Inflammatory macrophage treated with lipopolysaccharide for 1 hour (primary cell): ENCODE results near the gene IFRD2.
"Not testable (repeated sequence)": the region's sequence is repeated elsewhere in the genome, so short reads cannot be mapped to it uniquely, and the experiment has no call there.

Experiments used
- DNase-seq, 2 donors: peaks; one replicate each; pipeline ENCODE4 v3.0.0-alpha.2; 2020 to 2022

The IFRD2 gene

GRCh38 chr3:50323614-50324199 is 31.5 kb upstream of the IFRD2 start:
- peak in 1 of 2 donors; percentile 18 for DNase-seq

- DNase-seq: peak; percentile 37 to 59
Observed at GRCh38 chr3:50323092-50323600, 30.9 kb upstream of the IFRD2 start.

GRCh38 chr3:50322386-50323091 is 30.3 kb upstream of the IFRD2 start, which contains the start of gene HYAL2:
Gene HYAL2, minus strand, starts transcription at chr3:50322745. Its CDS starts 2,256 bp downstream, at chr3:50320489.
- no peak for DNase-seq

GRCh38 chr3:50322115-50322385 is 29.8 kb upstream of the IFRD2 start:
- DNase-seq: no peak

- DNase-seq: peak; percentile 79 to 84
Observed at GRCh38 chr3:50321336-50322114, 29.3 kb upstream of the IFRD2 start.

- DNase-seq: peak; percentile 37 to 53
Observed at GRCh38 chr3:50320853-50321335, 28.7 kb upstream of the IFRD2 start.

- no peak for DNase-seq
Observed at GRCh38 chr3:50319894-50320625, 27.8 kb upstream of the IFRD2 start.

- DNase-seq: no peak
Observed at GRCh38 chr3:50319181-50319893, 27.1 kb upstream of the IFRD2 start.

- DNase-seq: peak in 1 of 2 donors; percentile 41
Observed at GRCh38 chr3:50318615-50319014, 26.4 kb upstream of the IFRD2 start.

GRCh38 chr3:50318163-50318562 is 25.9 kb upstream of the IFRD2 start:
- no peak for DNase-seq

GRCh38 chr3:50317300-50317699 is 25.1 kb upstream of the IFRD2 start:
- no peak for DNase-seq

- DNase-seq: no peak
Observed at GRCh38 chr3:50316657-50317242, 24.5 kb upstream of the IFRD2 start.

- no peak for DNase-seq
Observed at GRCh38 chr3:50314816-50315215, 22.6 kb upstream of the IFRD2 start.

- no peak for DNase-seq
Observed at GRCh38 chr3:50314342-50314741, 22.1 kb upstream of the IFRD2 start.

GRCh38 chr3:50312041-50312440 is 19.8 kb upstream of the IFRD2 start:
- not testable (repeated sequence) for DNase-seq

GRCh38 chr3:50304601-50305000 is 12.4 kb upstream of the IFRD2 start:
- no peak for DNase-seq

- no peak for DNase-seq
Observed at GRCh38 chr3:50303013-50303815, 11.0 kb upstream of the IFRD2 start, which contains the start of gene HYAL1. Gene HYAL1, minus strand, starts transcription at chr3:50303574. Its CDS starts 618 bp downstream, at chr3:50302956.

GRCh38 chr3:50302095-50303012 is 10.1 kb upstream of the IFRD2 start:
- no peak for DNase-seq

- DNase-seq: no peak
Observed at GRCh38 chr3:50300681-50301254, 8.5 kb upstream of the IFRD2 start.
